Measurements from ENCODE around the gene TNIP2. TPM values are rescaled to one million over a fixed set of nuclear protein-coding genes. Genes with fewer than 3 reads are reported as not detected.

TNIP2 gene
- 36.3 to 47.2 TPM (median 45.1 TPM) in 5 replicates for total RNA-seq (2022; extraction: Qiagen RNA extraction)

GRCh38 chr4:2755821-2756690 lies at the start of gene TNIP2:
TNIP2 (minus strand) TSS chr4:2756336; CDS start chr4:2756289, 47 bp downstream.

GRCh38 chr4:2792711-2793585 lies 36.8 kb upstream of the TNIP2 start, which contains the start of gene SH3BP2:
SH3BP2 (plus strand) TSS chr4:2793085; CDS start chr4:2820618, 27,533 bp downstream.

Other genes with a start within 250 kb of the TNIP2 start
- 8.2 to 9.3 TPM (median 8.4 TPM) in 5 replicates for gene FAM193A, start 219.7 kb downstream of the TNIP2 start, total RNA-seq (2022; extraction: Qiagen RNA extraction)
- 3.2 to 4.8 TPM (median 4.0 TPM) in 5 replicates for gene SH3BP2, start 36.7 kb upstream of the TNIP2 start, total RNA-seq (2022; extraction: Qiagen RNA extraction)
- 80.2 to 96.9 TPM (median 89.6 TPM) in 5 replicates for gene ADD1, start 87.5 kb upstream of the TNIP2 start, total RNA-seq (2022; extraction: Qiagen RNA extraction)
- 24.0 to 27.7 TPM (median 25.0 TPM) in 5 replicates for gene NOP14, start 207.1 kb upstream of the TNIP2 start, total RNA-seq (2022; extraction: Qiagen RNA extraction)
- 1.4 to 1.6 TPM (median 1.5 TPM) in 5 replicates for gene GRK4, start 207.2 kb upstream of the TNIP2 start, total RNA-seq (2022; extraction: Qiagen RNA extraction)